Activated CD4-positive, alpha-beta T cell treated with anti-CD3 and anti-CD28 coated beads, Interleukin-2, amount 10 ng/mL, durations not matched to agents 24 days and 14 days (primary cell): ENCODE results near the gene THEM5. TPM values are rescaled to one million over a fixed set of nuclear protein-coding genes. Genes with fewer than 3 reads are reported as not detected.
"Not testable (repeated sequence)": the region's sequence is repeated elsewhere in the genome, so short reads cannot be mapped to it uniquely, and the experiment has no call there.

ENCODE experiments used
- DNase-seq: peaks from one replicate; pipeline ENCODE4 v3.0.0; 2022
- H3K27ac Mint-ChIP-seq: one replicate; pipeline ENCODE4 v1.8.0; 2022; ENCODE audit warnings: mild to moderate bottlenecking, mixed read lengths
- H3K27me3 Mint-ChIP-seq: one replicate; pipeline ENCODE4 v1.8.0; 2022; ENCODE audit warnings: mixed read lengths
- H3K36me3 Mint-ChIP-seq: one replicate; pipeline ENCODE4 v1.8.0; 2022; ENCODE audit warnings: low read depth, mild to moderate bottlenecking, mixed read lengths
- H3K4me1 Mint-ChIP-seq: one replicate; pipeline ENCODE4 v1.8.0; 2021; ENCODE audit warnings: mixed read lengths
- H3K4me3 Mint-ChIP-seq: one replicate; pipeline ENCODE4 v1.8.0; 2022; ENCODE audit warnings: mild to moderate bottlenecking, moderate library complexity, mixed read lengths
- H3K9me3 Mint-ChIP-seq: one replicate; pipeline ENCODE4 v1.8.0; 2021; ENCODE audit warnings: mixed read lengths
- intact Hi-C: fragments of 100-400 bp; cut with micrococcal nuclease; formaldehyde crosslinking; loops from one replicate; pipeline ENCODE4 v1.15.1; 2023
- total RNA-seq: library from RNA; stranded (reverse); gene quantifications from 2 replicates; pipeline ENCODE4 v1.2.3, GENCODE V29; 2022

THEM5 gene, protein sequence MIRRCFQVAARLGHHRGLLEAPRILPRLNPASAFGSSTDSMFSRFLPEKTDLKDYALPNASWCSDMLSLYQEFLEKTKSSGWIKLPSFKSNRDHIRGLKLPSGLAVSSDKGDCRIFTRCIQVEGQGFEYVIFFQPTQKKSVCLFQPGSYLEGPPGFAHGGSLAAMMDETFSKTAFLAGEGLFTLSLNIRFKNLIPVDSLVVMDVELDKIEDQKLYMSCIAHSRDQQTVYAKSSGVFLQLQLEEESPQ
- not detected in 2 replicates for total RNA-seq

DNA sequence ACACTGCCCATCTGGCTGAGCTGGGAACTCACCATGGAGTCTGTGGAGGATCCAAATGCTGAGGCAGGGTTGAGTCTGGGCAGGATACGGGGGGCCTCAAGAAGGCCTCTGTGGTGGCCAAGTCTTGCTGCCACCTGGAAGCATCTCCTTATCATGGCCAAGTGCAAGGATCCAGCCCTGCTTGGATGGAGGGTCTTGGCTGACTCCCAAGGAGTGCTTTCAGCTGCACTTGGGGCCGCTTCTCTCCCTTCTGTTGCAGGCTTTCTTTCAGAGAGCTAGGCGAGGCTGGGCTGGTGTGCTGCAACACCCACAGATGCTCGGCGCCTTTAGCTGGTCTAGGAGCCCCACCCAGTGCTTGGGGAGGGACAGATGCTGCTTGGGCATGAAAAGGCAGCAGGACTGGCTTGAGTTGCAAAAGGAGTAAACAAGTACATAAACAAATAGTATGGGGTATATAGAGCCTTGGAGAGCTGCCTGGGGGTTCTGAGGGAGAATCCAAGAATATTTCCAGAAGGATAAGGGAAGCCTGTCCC, at the start of gene THEM5:
THEM5 (minus strand) TSS at position 302 of the 533 bp plus-strand sequence; CDS start at position 155, 147 bp downstream.
- no peak for DNase-seq
- H3K4me3 Mint-ChIP-seq, result no peak within 1 kb of the TSS
- intact Hi-C loops, result no loop called here
- H3K4me1 Mint-ChIP-seq, result no peaks in the 10 kb centered on the region
- no peak within 1 kb of the TSS for H3K27ac Mint-ChIP-seq
- H3K36me3 Mint-ChIP-seq, result peaks cover 2% of the 10 kb centered on the region
- no peaks in the 10 kb centered on the region for H3K9me3 Mint-ChIP-seq
- H3K27me3 Mint-ChIP-seq, result no peaks in the 10 kb centered on the region

DNA sequence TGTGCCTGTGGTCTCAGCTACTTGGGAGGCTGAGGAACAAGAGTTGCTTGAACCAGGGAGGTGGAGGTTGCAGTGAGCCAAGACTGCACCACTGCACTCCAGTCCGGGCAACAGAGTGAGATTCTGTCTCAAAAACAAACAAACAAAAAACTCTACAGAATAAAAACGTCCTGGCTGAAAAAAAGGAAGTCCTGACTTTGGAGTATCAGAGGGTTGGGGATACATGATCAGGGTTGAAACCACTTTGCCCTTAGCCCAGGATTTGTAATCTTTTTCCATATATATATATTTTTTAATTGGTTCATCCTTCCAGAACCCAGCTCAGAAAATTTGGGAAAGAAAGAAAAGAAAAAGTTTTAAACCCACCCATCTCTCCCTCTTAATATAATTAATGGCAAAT, 49.3 kb upstream of the THEM5 start:
- H3K4me3 Mint-ChIP-seq, result no peak overlapping the region
- H3K9me3 Mint-ChIP-seq, result peaks cover 43% of the 10 kb centered on the region
- no peaks in the 10 kb centered on the region for H3K27me3 Mint-ChIP-seq
- intact Hi-C loops, result no loop called here
- no peak for DNase-seq
- peaks cover 77% of the 10 kb centered on the region for H3K36me3 Mint-ChIP-seq
- H3K27ac Mint-ChIP-seq, result no peak overlapping the region
- peaks cover 48% of the 10 kb centered on the region for H3K4me1 Mint-ChIP-seq

- H3K4me3 Mint-ChIP-seq, DNase-seq, H3K27me3 Mint-ChIP-seq, H3K27ac Mint-ChIP-seq, intact Hi-C loops: not testable (repeated sequence)
- peaks cover 67% of the 10 kb centered on the region for H3K36me3 Mint-ChIP-seq
- peaks cover 56% of the 10 kb centered on the region for H3K4me1 Mint-ChIP-seq
- H3K9me3 Mint-ChIP-seq, result peaks cover 36% of the 10 kb centered on the region
These were observed 47.3 kb upstream of the THEM5 start for GRCh38 chr1:151900804-151901203.

GRCh38 chr1:151898519-151898991, 45.0 kb upstream of the THEM5 start:
- intact Hi-C loops, result no loop called here
- Mint-ChIP-seq H3K36me3 (peaks cover 59% of the 10 kb centered on the region), H3K9me3 (peaks cover 22% of the 10 kb centered on the region), H3K4me1 (peaks cover 38% of the 10 kb centered on the region), H3K4me3 (peak overlapping the region; percentile 73), H3K27ac (peak overlapping the region; percentile 86), H3K27me3 (no peaks in the 10 kb centered on the region)
- DNase-seq, result peak; percentile 87

DNA sequence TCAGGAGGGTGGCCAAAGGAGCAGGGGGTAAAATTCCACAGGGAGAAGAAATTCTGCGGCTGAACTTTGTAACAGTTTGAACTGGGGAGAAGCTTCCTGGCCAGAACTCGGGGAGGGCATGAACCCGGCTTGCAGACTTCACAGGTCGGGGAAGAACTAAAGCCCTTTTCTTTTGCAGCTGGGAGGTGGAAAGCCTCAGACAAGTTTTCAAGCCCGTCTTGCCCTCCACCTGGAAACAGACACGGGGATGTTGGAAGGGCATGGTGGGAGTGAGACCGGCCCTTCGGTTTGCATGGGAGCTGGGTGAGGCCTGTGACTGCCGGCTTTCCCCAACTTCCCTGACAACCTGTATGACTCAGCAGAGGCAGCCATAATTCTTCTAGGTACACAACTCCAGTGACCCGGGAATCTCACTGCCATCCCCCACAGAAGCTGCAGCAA, 44.5 kb upstream of the THEM5 start:
- intact Hi-C loops, result no loop called here
- Mint-ChIP-seq H3K4me1 (peaks cover 43% of the 10 kb centered on the region), H3K27me3 (no peaks in the 10 kb centered on the region), H3K27ac (peak overlapping the region; percentile 86), H3K36me3 (peaks cover 61% of the 10 kb centered on the region), H3K9me3 (peaks cover 19% of the 10 kb centered on the region), H3K4me3 (peak overlapping the region; percentile 73)
- DNase-seq, result no peak

- peaks cover 55% of the 10 kb centered on the region for H3K36me3 Mint-ChIP-seq
- no peak for DNase-seq
- H3K4me1 Mint-ChIP-seq, result peaks cover 44% of the 10 kb centered on the region
- H3K9me3 Mint-ChIP-seq, result no peaks in the 10 kb centered on the region
- peak overlapping the region; percentile 10 for H3K27ac Mint-ChIP-seq
- H3K27me3 Mint-ChIP-seq, result no peaks in the 10 kb centered on the region
- H3K4me3 Mint-ChIP-seq, result no peak overlapping the region
- intact Hi-C loops, result loop anchor here (5.0 kb wide), 1 partner anchor 34 kb away; no protein-coding TSS in a partner anchor
These were observed 39.8 kb upstream of the THEM5 start for GRCh38 chr1:151893176-151893924.

DNA sequence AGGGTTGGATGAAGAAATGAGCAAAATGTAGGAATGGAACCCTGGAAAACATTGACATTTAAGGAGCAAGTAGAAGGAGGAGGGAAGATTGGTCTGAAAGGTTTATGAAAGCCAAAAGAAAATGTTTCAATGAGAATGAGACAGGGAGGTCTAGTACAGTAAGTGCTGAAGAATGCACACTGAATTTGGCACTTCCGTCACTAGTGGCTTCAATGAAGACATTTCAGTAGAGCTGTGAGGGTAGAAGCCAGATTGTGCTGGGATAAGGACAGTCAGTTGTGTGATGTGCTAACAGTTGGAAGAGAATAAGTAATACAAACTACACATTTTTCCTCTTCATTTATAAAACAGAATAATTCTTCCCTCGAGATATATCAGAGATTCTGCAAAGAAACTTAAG, 38.7 kb upstream of the THEM5 start:
- peaks cover 62% of the 10 kb centered on the region for H3K36me3 Mint-ChIP-seq
- intact Hi-C loops, result loop anchor here (5.0 kb wide), 1 partner anchor 35 kb away; no protein-coding TSS in a partner anchor
- H3K27me3 Mint-ChIP-seq, result no peaks in the 10 kb centered on the region
- H3K9me3 Mint-ChIP-seq, result no peaks in the 10 kb centered on the region
- DNase-seq, result no peak
- H3K27ac Mint-ChIP-seq, result peak overlapping the region; percentile 4
- no peak overlapping the region for H3K4me3 Mint-ChIP-seq
- peaks cover 32% of the 10 kb centered on the region for H3K4me1 Mint-ChIP-seq

DNA sequence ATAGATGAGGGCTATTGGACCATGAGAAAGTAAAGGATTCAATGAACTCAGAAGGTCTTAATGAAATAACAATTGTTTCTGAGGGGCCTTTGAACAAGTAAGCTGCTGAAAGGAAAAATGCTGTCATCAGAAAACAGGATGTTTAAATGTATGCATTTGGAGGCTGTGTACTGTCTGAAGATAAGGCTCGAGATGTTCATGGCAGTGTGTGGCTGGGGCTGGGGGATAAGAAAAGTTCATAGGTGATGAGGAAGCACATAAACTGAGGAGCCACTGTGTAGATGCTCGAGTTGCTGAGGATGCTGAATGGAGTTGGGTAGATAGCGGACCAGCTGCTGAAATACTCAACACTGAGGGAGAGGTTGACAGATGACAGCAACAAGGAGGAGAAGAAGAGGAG, 38.0 kb upstream of the THEM5 start:
- H3K27me3 Mint-ChIP-seq, result no peaks in the 10 kb centered on the region
- intact Hi-C loops, result loop anchor here (5.0 kb wide), 1 partner anchor 36 kb away; no protein-coding TSS in a partner anchor
- H3K9me3 Mint-ChIP-seq, result no peaks in the 10 kb centered on the region
- peak overlapping the region; percentile 52 for H3K27ac Mint-ChIP-seq
- H3K4me1 Mint-ChIP-seq, result peaks cover 29% of the 10 kb centered on the region
- peaks cover 64% of the 10 kb centered on the region for H3K36me3 Mint-ChIP-seq
- H3K4me3 Mint-ChIP-seq, result no peak overlapping the region
- no peak for DNase-seq

- H3K36me3 Mint-ChIP-seq, result peaks cover 62% of the 10 kb centered on the region
- intact Hi-C loops, result loop anchor here (1.0 kb wide), 1 partner anchor 108 kb away; no protein-coding TSS in a partner anchor
- H3K9me3 Mint-ChIP-seq, result no peaks in the 10 kb centered on the region
- peaks cover 28% of the 10 kb centered on the region for H3K4me1 Mint-ChIP-seq
- no peak overlapping the region for H3K4me3 Mint-ChIP-seq
- H3K27ac Mint-ChIP-seq, result no peak overlapping the region
- H3K27me3 Mint-ChIP-seq, result no peaks in the 10 kb centered on the region
- DNase-seq, result peak; percentile 60
These were observed 35.6 kb upstream of the THEM5 start for GRCh38 chr1:151888972-151889570.

DNA sequence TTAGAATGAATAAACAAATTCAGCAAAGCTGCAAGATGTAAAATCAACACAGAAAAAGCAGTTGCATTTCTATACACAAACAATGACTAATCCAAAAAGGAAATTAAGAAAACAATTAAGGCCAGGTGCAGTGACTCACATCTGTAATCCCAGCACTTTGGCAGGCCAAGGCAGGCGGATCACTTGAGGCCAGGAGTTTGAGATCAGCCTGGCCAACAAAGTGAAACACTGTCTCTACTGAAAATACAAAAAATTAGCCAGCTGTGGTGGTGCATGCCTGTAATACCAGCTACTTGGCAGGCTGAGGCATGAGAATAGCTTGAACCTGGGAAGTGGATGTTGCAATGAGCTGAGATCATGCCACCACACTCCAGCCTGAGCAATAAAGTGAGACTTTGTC, 33.5 kb upstream of the THEM5 start:
- no peak overlapping the region for H3K27ac Mint-ChIP-seq
- no peak for DNase-seq
- peaks cover 54% of the 10 kb centered on the region for H3K36me3 Mint-ChIP-seq
- peaks cover 17% of the 10 kb centered on the region for H3K4me1 Mint-ChIP-seq
- H3K4me3 Mint-ChIP-seq, result no peak overlapping the region
- intact Hi-C loops, result no loop called here
- H3K27me3 Mint-ChIP-seq, result no peaks in the 10 kb centered on the region
- H3K9me3 Mint-ChIP-seq, result no peaks in the 10 kb centered on the region

GRCh38 chr1:151885479-151885878, 32.0 kb upstream of the THEM5 start:
- H3K27me3 Mint-ChIP-seq, result no peaks in the 10 kb centered on the region
- no peak overlapping the region for H3K4me3 Mint-ChIP-seq
- H3K4me1 Mint-ChIP-seq, result peaks cover 5% of the 10 kb centered on the region
- DNase-seq, result no peak
- intact Hi-C loops, result no loop called here
- peaks cover 45% of the 10 kb centered on the region for H3K36me3 Mint-ChIP-seq
- H3K27ac Mint-ChIP-seq, result no peak overlapping the region
- no peaks in the 10 kb centered on the region for H3K9me3 Mint-ChIP-seq

DNA sequence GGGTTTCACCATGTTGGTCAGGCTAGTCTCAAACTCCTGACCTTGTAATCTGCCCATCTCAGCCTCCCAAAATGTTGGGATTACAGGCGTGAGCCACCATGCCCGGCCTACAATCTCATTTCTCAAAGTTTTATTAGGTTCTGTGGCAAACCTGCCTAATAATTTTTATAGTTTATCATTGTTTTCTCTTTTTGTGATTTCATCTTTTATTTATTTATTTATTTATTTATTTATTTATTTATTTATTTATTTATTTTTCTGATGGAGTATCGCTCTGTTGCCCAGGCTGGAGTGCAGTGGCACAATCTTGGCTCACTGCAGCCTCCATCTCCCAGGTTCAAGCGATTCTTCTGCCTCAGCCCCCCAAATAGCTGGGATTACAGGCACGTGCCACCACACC, 31.4 kb upstream of the THEM5 start:
- H3K27ac Mint-ChIP-seq, H3K4me3 Mint-ChIP-seq, intact Hi-C loops, DNase-seq, H3K9me3 Mint-ChIP-seq, H3K27me3 Mint-ChIP-seq, H3K4me1 Mint-ChIP-seq: not testable (repeated sequence)
- H3K36me3 Mint-ChIP-seq, result peaks cover 44% of the 10 kb centered on the region

- H3K4me1 Mint-ChIP-seq, H3K9me3 Mint-ChIP-seq, H3K27ac Mint-ChIP-seq, intact Hi-C loops, DNase-seq, H3K27me3 Mint-ChIP-seq, H3K4me3 Mint-ChIP-seq: not testable (repeated sequence)
- peaks cover 42% of the 10 kb centered on the region for H3K36me3 Mint-ChIP-seq
These were observed 30.9 kb upstream of the THEM5 start for GRCh38 chr1:151884445-151884844.
